SK-N-SH treated with all-trans-retinoic acid at 6 μM for 48 hours (cell line): ENCODE measurements around the gene TOM1L2.

ENCODE experiments used
- ATAC-seq: fragments of 200-7000 bp; cut with Tn5 transposase; 3 replicates; pipeline ENCODE4 v1.9.1; 2020; ENCODE audit warnings: mild to moderate bottlenecking, moderate library complexity
- BACH2 ChIP-seq: fragments of 250-450 bp; sonication (Bioruptor Pico); IDR thresholded peaks from 2 replicates; pipeline ENCODE4 v1.9.0; 2021; ENCODE audit warnings: mild to moderate bottlenecking, borderline replicate concordance
- CREB5 ChIP-seq: fragments of 250-450 bp; sonication (Bioruptor Pico); IDR thresholded peaks from 2 replicates; pipeline ENCODE4 v1.5.1; 2020; ENCODE audit warnings: low read depth, mild to moderate bottlenecking, moderate library complexity
- CSDC2 ChIP-seq: fragments of 250-450 bp; sonication (Bioruptor Pico); IDR thresholded peaks from 2 replicates; pipeline ENCODE4 v1.5.0; 2020; ENCODE audit warnings: mild to moderate bottlenecking, moderate library complexity
- CSRNP3 ChIP-seq: fragments of 250-450 bp; sonication (Bioruptor Pico); IDR thresholded peaks from 2 replicates; pipeline ENCODE4 v1.5.1; 2021; ENCODE audit warnings: mild to moderate bottlenecking, moderate library complexity
- GLIS3 ChIP-seq: fragments of 250-450 bp; sonication (Bioruptor Pico); IDR thresholded peaks from 2 replicates; pipeline ENCODE4 v1.5.0; 2020; ENCODE audit warnings: mild to moderate bottlenecking, moderate library complexity
- ISL1 ChIP-seq: fragments of 250-450 bp; sonication (Bioruptor Pico); IDR thresholded peaks from 2 replicates; pipeline ENCODE4 v2.1.2; 2022; ENCODE audit warnings: mild to moderate bottlenecking, moderate library complexity
- OSR1 ChIP-seq: fragments of 250-450 bp; sonication (Bioruptor Pico); IDR thresholded peaks from 2 replicates; pipeline ENCODE4 v1.8.0; 2022; ENCODE audit warnings: moderate library complexity, mild to moderate bottlenecking, inconsistent platforms
- PATZ1 ChIP-seq: fragments of 250-450 bp; sonication (Bioruptor Pico); IDR thresholded peaks from 2 replicates; pipeline ENCODE4 v1.8.0; 2020; ENCODE audit warnings: mild to moderate bottlenecking, moderate library complexity, borderline replicate concordance
- POU6F1 ChIP-seq: fragments of 250-450 bp; sonication (Bioruptor Pico); IDR thresholded peaks from 2 replicates; pipeline ENCODE4 v1.8.0; 2021; ENCODE audit warnings: low read depth, mild to moderate bottlenecking, moderate library complexity, borderline replicate concordance
- RARB ChIP-seq: fragments of 250-450 bp; sonication (Bioruptor Pico); IDR thresholded peaks from 2 replicates; pipeline ENCODE4 v1.8.0; 2021; ENCODE audit warnings: mild to moderate bottlenecking, moderate library complexity
- TOX ChIP-seq: fragments of 250-450 bp; sonication (Bioruptor Pico); IDR thresholded peaks from 2 replicates; pipeline ENCODE4 v1.8.0; 2021; ENCODE audit warnings: mild to moderate bottlenecking, moderate library complexity, borderline replicate concordance
- TSHZ2 ChIP-seq: fragments of 250-450 bp; sonication (Bioruptor Pico); IDR thresholded peaks from 2 replicates; pipeline ENCODE4 v1.5.0; 2020; ENCODE audit warnings: mild to moderate bottlenecking, moderate library complexity
- ZFP3 ChIP-seq: fragments of 250-450 bp; sonication (Bioruptor Pico); IDR thresholded peaks from 2 replicates; pipeline ENCODE4 v1.5.0; 2020; ENCODE audit warnings: mild to moderate bottlenecking, moderate library complexity
- ZFP30 ChIP-seq: fragments of 450-650 bp; formaldehyde crosslinking; IDR thresholded peaks from 2 replicates; pipeline ENCODE4 v1.5.0; 2022; ENCODE audit warnings: mild to moderate bottlenecking, moderate library complexity
- ZNF565 ChIP-seq: fragments of 450-650 bp; formaldehyde crosslinking; conservative IDR thresholded peaks from 2 replicates; pipeline ENCODE4 v1.5.0; 2020; ENCODE audit warnings: low read depth, mild to moderate bottlenecking, moderate library complexity
- ZNF70 ChIP-seq: fragments of 450-650 bp; formaldehyde crosslinking; IDR thresholded peaks from 2 replicates; pipeline ENCODE4 v1.5.0; 2020; ENCODE audit warnings: mild to moderate bottlenecking, moderate library complexity
- ZNF8 ChIP-seq: fragments of 450-650 bp; formaldehyde crosslinking; IDR thresholded peaks from 2 replicates; pipeline ENCODE4 v1.5.0; 2020; ENCODE audit warnings: mild to moderate bottlenecking, moderate library complexity

Gene TOM1L2

GRCh38 chr17:17902877-17903276, 69.3 kb downstream of the TOM1L2 start:
- ATAC-seq = no peak
- no peak for TF ChIP-seq ZNF8
- TF ChIP-seq CSRNP3 (CRISPR knock-in tag) = no peak
- TF ChIP-seq TOX (CRISPR knock-in tag) = no peak
- no peak for TF ChIP-seq ZNF70 (CRISPR knock-in tag)
- TF ChIP-seq GLIS3 (CRISPR knock-in tag) = no peak

GRCh38 chr17:17902376-17902775, 69.8 kb downstream of the TOM1L2 start:
- no peak for ATAC-seq
- TF ChIP-seq RARB (CRISPR knock-in tag) = no peak
- TF ChIP-seq OSR1 (CRISPR knock-in tag) = no peak
- no peak for TF ChIP-seq POU6F1
- TF ChIP-seq TOX (CRISPR knock-in tag) = no peak
- no peak for TF ChIP-seq ISL1 (CRISPR knock-in tag)
- no peak for TF ChIP-seq CREB5

GRCh38 chr17:17900615-17901520, 71.3 kb downstream of the TOM1L2 start:
- ATAC-seq = peak; percentile 90
- TF ChIP-seq ISL1 (CRISPR knock-in tag) (peak; percentile 45; the same call in 1 of the 2 replicates), PATZ1 (CRISPR knock-in tag) (peak; percentile 70; the same call in 1 of the 2 replicates), ZFP3 (CRISPR knock-in tag) (peak; percentile 58; the same call in 1 of the 2 replicates), CSDC2 (CRISPR knock-in tag) (peak; percentile 80), BACH2 (no peak), TOX (CRISPR knock-in tag) (no peak; the same call in 1 of the 2 replicates), ZFP30 (CRISPR knock-in tag) (no peak), ZNF70 (CRISPR knock-in tag) (no peak), GLIS3 (CRISPR knock-in tag) (no peak), ZNF565 (CRISPR knock-in tag) (no peak), TSHZ2 (CRISPR knock-in tag) (peak; percentile 67), CREB5 (no peak)
